PFSK-1 (cell line): ENCODE data around the gene RIN2. TPM values are rescaled to one million over a fixed set of nuclear protein-coding genes. Genes with fewer than 3 reads are reported as not detected.

Source experiments
- FOXP2 ChIP-seq: optimal IDR thresholded peaks from 2 replicates; pipeline ENCODE3; 2011; ENCODE audit warnings: borderline replicate concordance, control low read depth, inconsistent platforms; ENCODE audit not compliant: insufficient read depth; ENCODE audit errors: extremely low read length, extremely low read depth
- POLR2AphosphoS5 ChIP-seq: IDR thresholded peaks from 2 replicates; pipeline ENCODE4 v1.6.1; 2012; ENCODE audit warnings: low read depth, mild to moderate bottlenecking, control low read depth, low read length, moderate library complexity
- REST ChIP-seq, 2 experiments: IDR thresholded peaks; 2 replicates each; pipeline versions ENCODE4 v1.6.1 to v1.8.0; 2011 to 2012; ENCODE audit warnings: low read depth in 2 of 2, low read length in 2 of 2, control low read depth in 1 of 2, inconsistent platforms in 1 of 2, mild to moderate bottlenecking in 1 of 2, moderate library complexity in 1 of 2; ENCODE audit not compliant: insufficient read depth in 1 of 2
- SIN3A ChIP-seq: IDR thresholded peaks from 2 replicates; pipeline ENCODE4 v1.6.1; 2012; ENCODE audit warnings: mild to moderate bottlenecking, low read length, moderate library complexity, borderline replicate concordance; ENCODE audit not compliant: insufficient read depth
- TAF1 ChIP-seq: IDR thresholded peaks from 2 replicates; pipeline ENCODE4 v1.6.1; 2012; ENCODE audit warnings: low read length, control low read depth, borderline replicate concordance; ENCODE audit not compliant: insufficient read depth
- polyA plus RNA-seq: library from polyadenylated mRNA; unstranded; fragments of >200 nt; gene quantifications from one replicate; pipeline ENCODE4 v1.2.1, GENCODE V29; 2012; ENCODE audit warnings: low read depth, missing spikeins; ENCODE audit not compliant: insufficient read length

Gene RIN2
- polyA plus RNA-seq, result 44.0 TPM

- no peak for TF ChIP-seq FOXP2
- no peak for TF ChIP-seq REST (IDR thresholded peaks at IDR 0.05; ENCODE audit: insufficient read depth in 1 of 2, low read depth in 2 of 2, low read length in 2 of 2)
- TF ChIP-seq TAF1, result no peak
- no peak for TF ChIP-seq POLR2AphosphoS5
- TF ChIP-seq SIN3A, result no peak
These were observed at the start of gene RIN2 for GRCh38 chr20:19758133-19758500. TSS of gene RIN2 (plus strand) at chr20:19758258. CDS start at chr20:19889602, 131,344 bp downstream.

GRCh38 chr20:19709635-19710335, 48.3 kb upstream of the RIN2 start:
- no peak for TF ChIP-seq SIN3A
- TF ChIP-seq REST (IDR thresholded peaks at IDR 0.05; ENCODE audit: insufficient read depth in 1 of 2, low read depth in 2 of 2, low read length in 2 of 2), result no peak
- no peak for TF ChIP-seq POLR2AphosphoS5
- no peak for TF ChIP-seq TAF1
- no peak for TF ChIP-seq FOXP2

- TF ChIP-seq SIN3A (no peak), TAF1 (peak; percentile 19; the same call in 1 of the 2 replicates)
These were observed 47.5 kb upstream of the RIN2 start for GRCh38 chr20:19710336-19711120.

DNA sequence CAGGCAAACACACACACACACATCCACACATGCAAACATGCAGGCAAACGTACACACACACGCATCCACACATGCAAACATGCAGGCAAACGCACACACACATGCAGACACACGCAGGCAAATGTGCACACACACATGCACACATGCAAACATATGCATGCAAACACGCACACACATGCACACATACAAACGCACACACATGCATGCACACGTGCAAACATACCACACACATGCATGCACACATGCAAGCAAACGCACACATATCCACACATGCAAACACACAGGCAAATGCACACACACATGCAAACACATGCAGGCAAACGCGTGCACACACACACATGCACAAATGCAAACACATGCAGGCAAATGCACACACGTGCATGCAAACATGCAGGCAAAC, 46.9 kb upstream of the RIN2 start:
- TF ChIP-seq SIN3A (no peak), REST (IDR thresholded peaks at IDR 0.05; ENCODE audit: insufficient read depth in 1 of 2, low read depth in 2 of 2, low read length in 2 of 2) (no peak), POLR2AphosphoS5 (no peak), FOXP2 (no peak), TAF1 (no peak)

DNA sequence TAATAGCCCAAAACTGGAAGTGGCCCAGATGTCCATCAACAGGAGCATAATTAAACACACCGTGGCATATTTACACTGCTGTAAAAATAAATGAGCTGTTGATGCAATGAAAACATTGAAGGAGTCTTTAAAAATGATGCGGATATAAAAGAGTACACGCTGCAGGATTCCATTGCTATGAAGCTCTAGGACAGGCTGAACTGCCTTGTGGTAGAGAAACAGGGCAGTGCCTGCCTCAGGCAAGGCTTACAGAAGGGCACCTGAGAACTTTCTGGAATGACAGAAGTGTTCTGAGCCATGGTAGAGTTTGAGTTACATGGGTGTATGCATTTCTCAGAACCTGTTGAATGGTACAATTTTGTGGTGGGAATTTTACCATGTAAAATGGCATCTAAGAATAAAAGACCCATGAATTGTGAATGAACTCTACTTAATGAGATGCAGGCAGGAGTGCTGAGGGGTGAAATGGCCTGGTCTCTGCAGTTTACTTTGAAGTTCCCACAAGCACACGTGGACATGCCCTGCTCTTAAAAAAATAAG, 45.3 kb upstream of the RIN2 start:
- TF ChIP-seq SIN3A, result no peak
- no peak for TF ChIP-seq TAF1
- no peak for TF ChIP-seq FOXP2
- TF ChIP-seq REST (IDR thresholded peaks at IDR 0.05; ENCODE audit: insufficient read depth in 1 of 2, low read depth in 2 of 2, low read length in 2 of 2), result no peak
- TF ChIP-seq POLR2AphosphoS5, result no peak
